Neural crest cell (in vitro differentiated cells): ENCODE data around the gene HTR3C. TPM values are rescaled to one million over a fixed set of nuclear protein-coding genes. Genes with fewer than 3 reads are reported as not detected.
"Not testable (repeated sequence)": the region's sequence is repeated elsewhere in the genome, so short reads cannot be mapped to it uniquely, and the experiment has no call there.

ENCODE experiments used
- DNase-seq: peaks from one replicate; pipeline ENCODE4 v3.0.0; 2021; ENCODE audit warnings: low read depth, mixed read lengths, low spot score
- H3K27ac Mint-ChIP-seq: one replicate; pipeline ENCODE4 v1.8.0; 2021; ENCODE audit warnings: mild to moderate bottlenecking, mixed read lengths; ENCODE audit not compliant: unreplicated experiment
- H3K27me3 Mint-ChIP-seq: 2 replicates; pipeline ENCODE4 v1.8.0; 2021; ENCODE audit warnings: low read depth, mild to moderate bottlenecking, mixed read lengths
- H3K36me3 Mint-ChIP-seq: 2 replicates; pipeline ENCODE4 v1.8.0; 2021; ENCODE audit warnings: low read depth, mild to moderate bottlenecking, mixed read lengths
- H3K4me1 Mint-ChIP-seq: 2 replicates; pipeline ENCODE4 v1.8.0; 2021; ENCODE audit warnings: mixed read lengths
- H3K4me3 Mint-ChIP-seq: one replicate; pipeline ENCODE4 v1.8.0; 2021; ENCODE audit warnings: mild to moderate bottlenecking, mixed read lengths
- H3K9me3 Mint-ChIP-seq: 2 replicates; pipeline ENCODE4 v1.8.0; 2021; ENCODE audit warnings: mixed read lengths
- CTCF ChIP-seq: fragments of 200-600 bp; sonication (generic); conservative IDR thresholded peaks from 2 replicates; pipeline ENCODE4 v1.5.0; 2021; ENCODE audit warnings: antibody characterized with exemption, mild to moderate bottlenecking
- total RNA-seq: library from RNA; stranded (reverse); gene quantifications from 2 replicates; pipeline ENCODE4 v1.2.1, GENCODE V29; 2021

Gene HTR3C
- total RNA-seq, 1 donor from 2014 or later: not detected

GRCh38 chr3:184029443-184029842, 23.4 kb upstream of the HTR3C start:
- DNase-seq: no peak
- H3K27me3 Mint-ChIP-seq: peaks cover 28% of the 10 kb centered on the region
- TF ChIP-seq CTCF: no peak
- no peaks in the 10 kb centered on the region for H3K36me3 Mint-ChIP-seq
- no peaks in the 10 kb centered on the region for H3K9me3 Mint-ChIP-seq
- no peak overlapping the region for H3K27ac Mint-ChIP-seq
- H3K4me1 Mint-ChIP-seq: no peaks in the 10 kb centered on the region
- no peak overlapping the region for H3K4me3 Mint-ChIP-seq

- Mint-ChIP-seq H3K9me3 (no peaks in the 10 kb centered on the region), H3K4me1 (no peaks in the 10 kb centered on the region), H3K27ac (no peak overlapping the region), H3K27me3 (peaks cover 30% of the 10 kb centered on the region), H3K36me3 (no peaks in the 10 kb centered on the region), H3K4me3 (no peak overlapping the region)
- no peak for DNase-seq
- no peak for TF ChIP-seq CTCF
Measured at GRCh38 chr3:184030536-184030935, 22.3 kb upstream of the HTR3C start.

- DNase-seq: no peak
- no peaks in the 10 kb centered on the region for H3K9me3 Mint-ChIP-seq
- H3K27ac Mint-ChIP-seq: no peak within 1 kb of the TSS
- H3K4me1 Mint-ChIP-seq: no peaks in the 10 kb centered on the region
- no peak for TF ChIP-seq CTCF
- peaks cover 27% of the 10 kb centered on the region for H3K27me3 Mint-ChIP-seq
- no peak within 1 kb of the TSS for H3K4me3 Mint-ChIP-seq
- H3K36me3 Mint-ChIP-seq: no peaks in the 10 kb centered on the region
Measured at GRCh38 chr3:184031187-184031792, 21.6 kb upstream of the HTR3C start, which contains the start of gene HTR3D. TSS of gene HTR3D (plus strand) at chr3:184031742. CDS start at chr3:184031742, 0 bp downstream.

- H3K9me3 Mint-ChIP-seq: no peaks in the 10 kb centered on the region
- H3K4me3 Mint-ChIP-seq: no peak overlapping the region
- no peak for TF ChIP-seq CTCF
- H3K36me3 Mint-ChIP-seq: no peaks in the 10 kb centered on the region
- no peak for DNase-seq
- no peak overlapping the region for H3K27ac Mint-ChIP-seq
- H3K27me3 Mint-ChIP-seq: peaks cover 9% of the 10 kb centered on the region
- no peaks in the 10 kb centered on the region for H3K4me1 Mint-ChIP-seq
Measured at GRCh38 chr3:184037816-184038215, 15.0 kb upstream of the HTR3C start.

- H3K4me1 Mint-ChIP-seq, H3K4me3 Mint-ChIP-seq, H3K9me3 Mint-ChIP-seq, H3K36me3 Mint-ChIP-seq, DNase-seq, H3K27me3 Mint-ChIP-seq: not testable (repeated sequence)
- H3K27ac Mint-ChIP-seq: peak overlapping the region; percentile 35
Measured at GRCh38 chr3:184038307-184038706, 14.5 kb upstream of the HTR3C start.

- Mint-ChIP-seq H3K27me3 (peaks cover 2% of the 10 kb centered on the region), H3K27ac (no peak overlapping the region), H3K4me1 (no peaks in the 10 kb centered on the region), H3K36me3 (no peaks in the 10 kb centered on the region), H3K9me3 (no peaks in the 10 kb centered on the region), H3K4me3 (no peak overlapping the region)
- no peak for DNase-seq
- TF ChIP-seq CTCF: no peak
Measured at GRCh38 chr3:184039414-184039813, 13.4 kb upstream of the HTR3C start.
